ENCODE results near the gene HOPX. TPM values are rescaled to one million over a fixed set of nuclear protein-coding genes. Genes with fewer than 3 reads are reported as not detected.
"Not testable (repeated sequence)": the region's sequence is repeated elsewhere in the genome, so short reads cannot be mapped to it uniquely, and the experiment has no call there.

HOPX gene
- total and polyA plus RNA-seq, 4 donors, result 0.51 to 20.4 (median 5.2) TPM

GRCh38 chr4:56705334-56705733 lies 24.2 kb upstream of the HOPX start:
- no peaks in the 10 kb centered on the region for H3K27me3 ChIP-seq (ENCODE audit: control insufficient read depth in 1 of 2, insufficient read depth in 2 of 2, low read length in 1 of 2)
- 96 to 97% methylated on average over 6 of the region's 6 CpGs for WGBS, 2 donors
- no peak for DNase-seq
- no peak for ATAC-seq (ENCODE audit: low FRiP score)
- intact Hi-C loops (cut with DNase I), result no loop called here
- no peak overlapping the region for H3K4me3 ChIP-seq (ENCODE audit: low read length in 2 of 2)
- no peaks in the 10 kb centered on the region for H3K4me1 ChIP-seq (ENCODE audit: control insufficient read depth in 1 of 2, insufficient read depth in 2 of 2, low read length in 2 of 2)
- no peaks in the 10 kb centered on the region for H3K9me3 ChIP-seq (ENCODE audit: control insufficient read depth, low read length)
- H3K27ac ChIP-seq (ENCODE audit: low read depth in 1 of 2, low read length in 2 of 2), result no peak overlapping the region
- no peaks in the 10 kb centered on the region for H3K36me3 ChIP-seq (ENCODE audit: control insufficient read depth in 1 of 2, insufficient read depth in 2 of 2, low read length in 1 of 2)

DNA sequence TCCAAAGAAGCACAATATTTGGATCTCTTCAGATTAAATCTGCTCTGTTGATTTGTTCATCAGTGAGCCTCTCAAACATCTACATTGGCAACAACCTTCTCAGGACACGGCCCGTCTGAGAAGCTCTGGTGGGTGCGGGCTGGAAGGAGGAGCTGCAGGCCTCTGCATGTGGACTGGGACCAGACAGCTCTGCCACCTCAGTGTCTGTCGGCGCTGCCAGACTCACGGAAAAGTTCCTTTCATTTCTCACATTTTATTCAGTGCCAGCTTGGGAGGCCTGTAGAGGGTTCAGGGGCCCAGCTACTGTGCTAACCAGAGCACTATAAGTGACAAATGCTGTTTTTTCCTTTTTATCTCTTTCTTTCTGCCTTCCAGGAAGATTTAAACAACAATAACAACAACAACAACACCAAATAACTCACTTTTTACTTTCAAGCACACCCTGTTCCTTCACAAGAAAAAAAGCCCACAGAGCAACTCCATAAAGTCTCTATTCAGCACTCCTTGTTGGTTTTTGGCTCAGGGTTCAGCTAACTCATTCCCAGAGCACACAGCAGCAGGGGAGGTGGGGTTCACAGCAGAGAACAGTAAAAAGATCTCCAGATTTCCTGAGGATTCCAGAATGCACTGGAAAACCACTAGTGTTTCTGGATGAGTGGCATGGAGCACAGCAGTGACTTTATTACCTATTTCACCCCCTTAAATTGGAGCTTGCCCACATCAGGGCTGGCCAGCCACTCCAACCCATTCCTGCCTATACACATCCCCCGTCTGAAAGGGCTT lies 23.2 kb upstream of the HOPX start:
- WGBS, 2 donors, result 73 to 76% methylated on average over 7 of the region's 7 CpGs
- Histone ChIP-seq H3K4me1 (ENCODE audit: control insufficient read depth in 1 of 2, insufficient read depth in 2 of 2, low read length in 2 of 2) (no peaks in the 10 kb centered on the region), H3K36me3 (ENCODE audit: control insufficient read depth in 1 of 2, insufficient read depth in 2 of 2, low read length in 1 of 2) (no peaks in the 10 kb centered on the region), H3K4me3 (ENCODE audit: low read length in 2 of 2) (no peak overlapping the region), H3K27ac (ENCODE audit: low read depth in 1 of 2, low read length in 2 of 2) (no peak overlapping the region), H3K27me3 (ENCODE audit: control insufficient read depth in 1 of 2, insufficient read depth in 2 of 2, low read length in 1 of 2) (no peaks in the 10 kb centered on the region), H3K9me3 (ENCODE audit: control insufficient read depth, low read length) (no peaks in the 10 kb centered on the region)
- intact Hi-C loops (cut with DNase I), result no loop called here
- no peak for DNase-seq
- ATAC-seq (ENCODE audit: low FRiP score), result no peak

- intact Hi-C loops (cut with DNase I), result no loop called here
- WGBS, 2 donors, result 48 to 53% methylated on average over 5 of the region's 5 CpGs
Measured at GRCh38 chr4:56703378-56703777, 22.3 kb upstream of the HOPX start.

DNA sequence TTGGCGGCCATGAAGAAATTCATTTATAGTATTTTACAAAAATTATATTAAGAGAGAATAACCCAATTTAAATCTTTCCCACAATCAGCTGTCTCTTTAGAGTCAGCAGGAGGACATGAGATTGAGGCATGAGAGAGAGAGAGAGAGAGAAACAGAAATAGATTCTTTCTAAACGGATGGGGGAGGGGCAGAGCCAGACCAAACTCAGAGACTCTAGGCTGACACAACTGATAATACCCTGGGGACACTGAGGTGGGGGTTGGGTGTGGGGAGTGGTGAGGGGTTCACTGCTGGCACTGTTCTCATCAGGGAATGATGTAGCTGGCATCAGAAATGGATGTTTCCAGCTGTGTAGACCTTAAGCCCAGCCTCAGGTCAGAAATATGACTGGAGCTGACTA lies 20.5 kb upstream of the HOPX start:
- intact Hi-C loops (cut with DNase I), result no loop called here
- no peak for ATAC-seq (ENCODE audit: low FRiP score)
- WGBS, 2 donors, result 33 to 36% methylated on average over 2 of the region's 2 CpGs
- Histone ChIP-seq H3K27me3 (ENCODE audit: control insufficient read depth in 1 of 2, insufficient read depth in 2 of 2, low read length in 1 of 2) (no peaks in the 10 kb centered on the region), H3K9me3 (ENCODE audit: control insufficient read depth, low read length) (no peaks in the 10 kb centered on the region), H3K4me1 (ENCODE audit: control insufficient read depth in 1 of 2, insufficient read depth in 2 of 2, low read length in 2 of 2) (no peaks in the 10 kb centered on the region), H3K4me3 (ENCODE audit: low read length in 2 of 2) (no peak overlapping the region), H3K27ac (ENCODE audit: low read depth in 1 of 2, low read length in 2 of 2) (no peak overlapping the region), H3K36me3 (ENCODE audit: control insufficient read depth in 1 of 2, insufficient read depth in 2 of 2, low read length in 1 of 2) (no peaks in the 10 kb centered on the region)
- DNase-seq, result no peak

More at GRCh38 chr4:56703378-56703777, 22.3 kb upstream of the HOPX start:
- Histone ChIP-seq H3K4me1 (ENCODE audit: control insufficient read depth in 1 of 2, insufficient read depth in 2 of 2, low read length in 2 of 2) (no peaks in the 10 kb centered on the region), H3K27me3 (ENCODE audit: control insufficient read depth in 1 of 2, insufficient read depth in 2 of 2, low read length in 1 of 2) (no peaks in the 10 kb centered on the region), H3K4me3 (ENCODE audit: low read length in 2 of 2) (no peak overlapping the region), H3K27ac (ENCODE audit: low read depth in 1 of 2, low read length in 2 of 2) (no peak overlapping the region), H3K9me3 (ENCODE audit: control insufficient read depth, low read length) (no peaks in the 10 kb centered on the region), H3K36me3 (ENCODE audit: control insufficient read depth in 1 of 2, insufficient read depth in 2 of 2, low read length in 1 of 2) (no peaks in the 10 kb centered on the region)
- no peak for ATAC-seq (ENCODE audit: low FRiP score)
- DNase-seq, result no peak

GRCh38 chr4:56701161-56701480 lies 20.0 kb upstream of the HOPX start:
- no peak overlapping the region for H3K4me3 ChIP-seq (ENCODE audit: low read length in 2 of 2)
- H3K27me3 ChIP-seq (ENCODE audit: control insufficient read depth in 1 of 2, insufficient read depth in 2 of 2, low read length in 1 of 2), result no peaks in the 10 kb centered on the region
- H3K4me1 ChIP-seq (ENCODE audit: control insufficient read depth in 1 of 2, insufficient read depth in 2 of 2, low read length in 2 of 2), result no peaks in the 10 kb centered on the region
- no peak for ATAC-seq (ENCODE audit: low FRiP score)
- H3K27ac ChIP-seq (ENCODE audit: low read depth in 1 of 2, low read length in 2 of 2), result no peak overlapping the region
- intact Hi-C loops (cut with DNase I), result no loop called here
- 79 to 90% methylated on average over 4 of the region's 4 CpGs for WGBS, 2 donors
- no peaks in the 10 kb centered on the region for H3K9me3 ChIP-seq (ENCODE audit: control insufficient read depth, low read length)
- no peak for DNase-seq
- H3K36me3 ChIP-seq (ENCODE audit: control insufficient read depth in 1 of 2, insufficient read depth in 2 of 2, low read length in 1 of 2), result no peaks in the 10 kb centered on the region

- no peaks in the 10 kb centered on the region for H3K36me3 ChIP-seq (ENCODE audit: control insufficient read depth in 1 of 2, insufficient read depth in 2 of 2, low read length in 1 of 2)
- no peak overlapping the region for H3K4me3 ChIP-seq (ENCODE audit: low read length in 2 of 2)
- 53 to 65% methylated on average over 2 of the region's 2 CpGs for WGBS, 2 donors
- H3K9me3 ChIP-seq (ENCODE audit: control insufficient read depth, low read length), result no peaks in the 10 kb centered on the region
- no peak for ATAC-seq (ENCODE audit: low FRiP score)
- H3K27ac ChIP-seq (ENCODE audit: low read depth in 1 of 2, low read length in 2 of 2), result no peak overlapping the region
- DNase-seq, result no peak
- H3K27me3 ChIP-seq (ENCODE audit: control insufficient read depth in 1 of 2, insufficient read depth in 2 of 2, low read length in 1 of 2), result no peaks in the 10 kb centered on the region
- H3K4me1 ChIP-seq (ENCODE audit: control insufficient read depth in 1 of 2, insufficient read depth in 2 of 2, low read length in 2 of 2), result no peaks in the 10 kb centered on the region
- intact Hi-C loops (cut with DNase I), result no loop called here
Measured at GRCh38 chr4:56699537-56700105, 18.5 kb upstream of the HOPX start.

DNA sequence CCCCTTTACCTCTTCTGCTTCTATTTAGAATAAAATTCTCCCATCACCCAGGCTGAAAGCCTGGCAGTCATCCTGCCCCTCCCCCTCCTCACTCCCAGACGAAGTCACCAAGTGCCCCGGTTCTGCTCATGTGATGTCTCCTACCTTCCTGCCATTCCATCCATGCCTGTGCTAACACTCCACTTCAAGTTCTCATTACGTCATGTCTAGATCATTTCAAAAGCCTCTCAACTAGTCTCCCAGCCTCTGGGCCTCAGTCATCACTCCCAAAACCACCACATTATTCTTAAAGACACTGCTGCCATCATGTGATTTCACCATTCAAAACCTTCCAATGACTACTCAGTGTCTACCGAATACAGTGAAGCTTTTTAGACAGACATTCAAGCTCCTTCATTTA lies 17.2 kb upstream of the HOPX start:
- Histone ChIP-seq H3K27me3 (ENCODE audit: control insufficient read depth in 1 of 2, insufficient read depth in 2 of 2, low read length in 1 of 2) (no peaks in the 10 kb centered on the region), H3K27ac (ENCODE audit: low read depth in 1 of 2, low read length in 2 of 2) (no peak overlapping the region), H3K4me1 (ENCODE audit: control insufficient read depth in 1 of 2, insufficient read depth in 2 of 2, low read length in 2 of 2) (no peaks in the 10 kb centered on the region), H3K4me3 (ENCODE audit: low read length in 2 of 2) (no peak overlapping the region), H3K9me3 (ENCODE audit: control insufficient read depth, low read length) (no peaks in the 10 kb centered on the region), H3K36me3 (ENCODE audit: control insufficient read depth in 1 of 2, insufficient read depth in 2 of 2, low read length in 1 of 2) (no peaks in the 10 kb centered on the region)
- DNase-seq (no peak), ATAC-seq (ENCODE audit: low FRiP score) (no peak)
- intact Hi-C loops (cut with DNase I), result no loop called here
- 21 to 30% methylated on average over 4 of the region's 4 CpGs for WGBS, 2 donors

DNA sequence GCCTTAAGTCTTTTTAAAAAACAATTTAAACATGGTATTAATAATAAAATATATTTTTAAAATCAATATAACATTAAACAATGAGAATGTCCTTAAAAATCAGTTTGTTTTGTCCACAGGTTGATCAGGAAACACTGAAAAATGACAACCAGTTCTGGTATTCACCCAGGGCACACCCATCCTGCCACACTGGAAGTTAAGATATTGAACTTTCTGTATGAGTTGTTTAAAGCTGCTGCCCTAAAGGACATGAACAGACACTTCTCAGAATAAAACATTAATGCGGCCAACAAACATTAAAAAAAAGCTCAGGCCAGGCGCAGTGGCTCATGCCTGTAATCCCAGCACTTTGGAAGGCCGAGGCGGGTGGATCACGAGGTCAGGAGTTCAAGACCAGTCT lies 15.0 kb upstream of the HOPX start:
- Histone ChIP-seq H3K4me1 (ENCODE audit: control insufficient read depth in 1 of 2, insufficient read depth in 2 of 2, low read length in 2 of 2) (no peaks in the 10 kb centered on the region), H3K27me3 (ENCODE audit: control insufficient read depth in 1 of 2, insufficient read depth in 2 of 2, low read length in 1 of 2) (no peaks in the 10 kb centered on the region), H3K36me3 (ENCODE audit: control insufficient read depth in 1 of 2, insufficient read depth in 2 of 2, low read length in 1 of 2) (no peaks in the 10 kb centered on the region), H3K4me3 (ENCODE audit: low read length in 2 of 2) (no peak overlapping the region), H3K9me3 (ENCODE audit: control insufficient read depth, low read length) (no peaks in the 10 kb centered on the region), H3K27ac (ENCODE audit: low read depth in 1 of 2, low read length in 2 of 2) (no peak overlapping the region)
- intact Hi-C loops (cut with DNase I), result no loop called here
- 77 to 82% methylated on average over 4 to 5 of the region's 5 CpGs for WGBS, 2 donors
- DNase-seq (no peak), ATAC-seq (ENCODE audit: low FRiP score) (no peak)

DNA sequence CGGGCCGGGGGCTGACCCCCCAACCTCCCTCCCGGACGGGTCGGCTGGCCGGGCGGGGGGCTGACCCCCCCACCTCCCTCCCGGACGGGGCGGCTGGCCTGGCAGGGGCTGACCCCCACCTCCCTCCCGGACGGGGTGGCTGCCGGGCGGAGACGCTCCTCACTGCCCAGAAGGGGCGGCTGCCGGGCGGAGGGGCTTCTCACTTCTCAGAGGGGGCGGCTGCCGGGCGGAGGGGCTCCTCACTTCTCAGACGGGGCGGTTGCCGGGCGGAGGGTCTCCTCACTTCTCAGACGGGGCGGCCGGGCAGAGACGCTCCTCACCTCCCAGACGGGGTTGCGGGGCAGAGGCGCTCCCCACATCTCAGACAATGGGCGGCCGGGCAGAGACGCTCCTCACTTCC lies 12.4 kb upstream of the HOPX start:
- H3K4me1 ChIP-seq (ENCODE audit: control insufficient read depth in 1 of 2, insufficient read depth in 2 of 2, low read length in 2 of 2); H3K4me3 ChIP-seq (ENCODE audit: low read length in 2 of 2); DNase-seq; H3K9me3 ChIP-seq (ENCODE audit: control insufficient read depth, low read length); ATAC-seq (ENCODE audit: low FRiP score); H3K27me3 ChIP-seq (ENCODE audit: control insufficient read depth in 1 of 2, insufficient read depth in 2 of 2, low read length in 1 of 2); intact Hi-C loops (cut with DNase I); H3K36me3 ChIP-seq (ENCODE audit: control insufficient read depth in 1 of 2, insufficient read depth in 2 of 2, low read length in 1 of 2); H3K27ac ChIP-seq (ENCODE audit: low read depth in 1 of 2, low read length in 2 of 2): not testable (repeated sequence)
- WGBS, 2 donors, result 89% methylated on average over 35 of the region's 35 CpGs; no CpG with 5 or more reads in 1 of the 2 donors
